Right ventricle myocardium inferior (tissue), 1 donor: ENCODE results near the gene PACSIN2. TPM values are rescaled to one million over a fixed set of nuclear protein-coding genes. Genes with fewer than 3 reads are reported as not detected.
"Not testable (repeated sequence)": the region's sequence is repeated elsewhere in the genome, so short reads cannot be mapped to it uniquely, and the experiment has no call there.

ENCODE experiments used
- ATAC-seq: fragments of 200-7000 bp; cut with Tn5 transposase; one replicate; pipeline ENCODE4 v1.9.1; 2020; ENCODE audit warnings: mild to moderate bottlenecking, moderate library complexity
- DNase-seq: peaks from one replicate; pipeline ENCODE4 v3.0.0; 2021; ENCODE audit errors: missing footprints
- intact Hi-C: fragments of 100-400 bp; cut with DNase I; formaldehyde crosslinking; loops from one replicate; pipeline ENCODE4 v1.11.0; 2022
- total RNA-seq: library from RNA; stranded (reverse); fragmentation: NEBNext Ultra II Directional; extraction: Animal tissue kit (Norgen Biotek cat#: 25700); gene quantifications from one replicate; pipeline ENCODE4 v1.2.1, GENCODE V29; 2021
- donor health status: DM: no; HTN: yes; CAD: no; lungs with severe emphysema.

Gene PACSIN2
- total RNA-seq, 1 donor from 2014 or later, result 64.9 TPM

- DNase-seq (no peak), ATAC-seq (no peak)
- intact Hi-C loops, result no loop called here
Observed at GRCh38 chr22:42925598-42925997, 89.4 kb downstream of the PACSIN2 start.

GRCh38 chr22:42925031-42925430 lies 89.9 kb downstream of the PACSIN2 start:
- intact Hi-C loops, ATAC-seq, DNase-seq: not testable (repeated sequence)

GRCh38 chr22:42924436-42924835 lies 90.5 kb downstream of the PACSIN2 start:
- no peak for ATAC-seq
- DNase-seq, result no peak
- intact Hi-C loops, result no loop called here

- intact Hi-C loops, result no loop called here
- no peak for DNase-seq
Observed at GRCh38 chr22:42922374-42923191, 92.4 kb downstream of the PACSIN2 start.

DNA sequence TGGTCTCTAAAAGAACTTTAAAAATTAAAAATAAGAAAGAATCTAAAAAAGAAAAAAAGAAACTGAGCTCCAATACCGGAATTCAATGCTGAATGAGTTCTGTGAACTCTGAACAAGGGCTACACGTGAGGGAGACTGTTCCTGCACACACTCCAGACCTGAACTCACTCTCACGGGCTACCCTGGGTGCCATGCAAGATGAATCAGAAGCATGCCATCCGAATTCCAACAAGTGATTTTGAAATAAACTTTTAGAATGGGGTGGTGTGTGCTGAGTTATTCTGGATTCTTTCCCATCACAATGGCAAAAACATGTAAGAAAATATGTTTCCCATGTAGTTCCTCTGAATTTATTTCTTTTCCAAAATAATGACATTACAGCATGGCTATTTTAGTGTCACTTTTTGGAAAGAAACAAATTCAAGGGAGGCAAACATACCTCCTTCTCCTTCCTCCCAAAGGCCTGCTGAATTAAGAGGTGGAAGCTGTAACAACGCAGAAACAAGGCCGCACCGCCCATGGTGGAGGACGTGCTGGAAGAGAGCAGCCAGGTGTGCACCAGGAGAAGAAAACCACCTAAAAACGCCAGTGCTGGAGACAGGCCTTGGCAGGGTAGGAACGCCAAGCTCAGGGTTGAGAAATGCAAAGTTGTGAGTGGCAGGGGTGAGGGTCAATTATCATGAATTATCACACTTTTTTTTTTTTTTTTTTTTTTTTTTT lies 94.7 kb downstream of the PACSIN2 start:
- ATAC-seq (no peak), DNase-seq (no peak)
- intact Hi-C loops, result no loop called here

More at GRCh38 chr22:42922374-42923191, 92.4 kb downstream of the PACSIN2 start:
- peak; percentile 17 for ATAC-seq

- DNase-seq, result no peak
- no peak for ATAC-seq
- intact Hi-C loops, result loop anchor here (5.0 kb wide), 1 partner anchor 38 kb away; no protein-coding TSS in a partner anchor
Observed at GRCh38 chr22:42919199-42919598, 95.8 kb downstream of the PACSIN2 start.

- no peak for DNase-seq
- intact Hi-C loops, result loop anchor here (5.0 kb wide), 1 partner anchor 39 kb away; no protein-coding TSS in a partner anchor
- no peak for ATAC-seq
Observed at GRCh38 chr22:42918500-42918899, 96.4 kb downstream of the PACSIN2 start.

- intact Hi-C loops, result loop anchor here (5.0 kb wide), 1 partner anchor 40 kb away; no protein-coding TSS in a partner anchor
- DNase-seq, ATAC-seq: not testable (repeated sequence)
Observed at GRCh38 chr22:42917358-42917757, 97.6 kb downstream of the PACSIN2 start.

- DNase-seq (no peak), ATAC-seq (no peak)
- intact Hi-C loops, result loop anchor here (5.0 kb wide), 1 partner anchor 41 kb away; no protein-coding TSS in a partner anchor
Observed at GRCh38 chr22:42915980-42916765, 98.8 kb downstream of the PACSIN2 start.

DNA sequence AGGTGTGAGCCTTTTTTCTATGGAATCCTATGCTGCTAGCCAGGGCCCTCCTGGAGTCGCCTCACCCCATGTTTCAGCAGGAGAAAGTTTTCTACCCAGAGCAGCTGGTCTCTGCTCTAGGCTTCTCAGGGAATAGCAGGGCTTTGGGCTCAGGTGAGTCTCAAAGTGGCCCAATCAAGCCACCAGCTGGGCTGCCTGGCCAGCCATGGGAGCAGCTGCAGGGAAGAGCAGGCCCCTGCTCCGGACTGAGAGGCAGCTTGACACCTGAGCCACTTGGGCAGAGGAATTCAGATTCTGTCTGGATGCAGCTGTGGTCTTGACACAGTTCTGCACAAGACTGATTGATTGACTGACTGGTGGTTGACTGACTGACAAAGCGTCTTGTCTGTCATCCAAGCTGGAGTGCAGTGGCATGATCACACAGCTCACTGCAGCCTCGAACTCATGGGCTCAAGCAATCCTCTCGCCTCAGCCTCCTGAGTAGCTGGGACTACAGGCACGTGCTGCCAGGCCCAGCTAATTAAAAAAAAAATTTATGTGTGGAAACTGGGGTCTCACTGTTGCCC lies 100.4 kb downstream of the PACSIN2 start:
- no peak for DNase-seq
- ATAC-seq, result no peak
- intact Hi-C loops, result loop anchor here (5.0 kb wide), 1 partner anchor 43 kb away; no protein-coding TSS in a partner anchor

DNA sequence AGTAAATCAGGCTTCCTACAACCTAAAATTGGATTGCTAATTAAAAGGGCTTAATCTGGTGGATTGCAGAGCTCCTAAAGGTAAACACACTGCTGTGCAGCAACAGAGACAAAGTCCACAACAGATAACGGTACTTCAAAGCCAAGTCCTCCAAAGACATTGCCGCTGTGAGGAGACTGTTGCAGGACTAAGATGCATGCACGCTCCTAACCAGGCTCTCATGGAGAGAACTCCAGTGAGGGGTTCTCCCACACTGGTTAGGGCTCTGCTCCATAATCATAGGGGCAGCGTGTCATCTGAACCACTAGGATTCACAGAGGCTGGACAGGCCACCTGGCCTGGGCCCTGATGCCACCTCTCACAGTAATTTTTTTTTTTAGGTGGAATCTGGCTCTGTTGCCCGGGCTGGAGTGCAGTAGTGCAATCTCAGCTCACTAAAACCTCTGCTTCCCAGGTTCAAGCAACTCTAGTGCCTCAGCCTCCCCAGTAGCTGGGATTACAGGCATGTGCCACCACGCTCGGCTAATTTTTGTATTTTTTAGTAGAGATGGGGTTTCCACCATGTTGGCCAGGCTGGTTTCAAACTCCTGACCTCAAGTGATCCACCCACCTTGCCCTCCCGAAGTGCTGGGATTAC lies 101.0 kb downstream of the PACSIN2 start:
- DNase-seq (no peak), ATAC-seq (no peak)
- intact Hi-C loops, result no loop called here

GRCh38 chr22:42912059-42912458 lies 102.9 kb downstream of the PACSIN2 start:
- ATAC-seq (no peak), DNase-seq (no peak)
- intact Hi-C loops, result no loop called here

DNA sequence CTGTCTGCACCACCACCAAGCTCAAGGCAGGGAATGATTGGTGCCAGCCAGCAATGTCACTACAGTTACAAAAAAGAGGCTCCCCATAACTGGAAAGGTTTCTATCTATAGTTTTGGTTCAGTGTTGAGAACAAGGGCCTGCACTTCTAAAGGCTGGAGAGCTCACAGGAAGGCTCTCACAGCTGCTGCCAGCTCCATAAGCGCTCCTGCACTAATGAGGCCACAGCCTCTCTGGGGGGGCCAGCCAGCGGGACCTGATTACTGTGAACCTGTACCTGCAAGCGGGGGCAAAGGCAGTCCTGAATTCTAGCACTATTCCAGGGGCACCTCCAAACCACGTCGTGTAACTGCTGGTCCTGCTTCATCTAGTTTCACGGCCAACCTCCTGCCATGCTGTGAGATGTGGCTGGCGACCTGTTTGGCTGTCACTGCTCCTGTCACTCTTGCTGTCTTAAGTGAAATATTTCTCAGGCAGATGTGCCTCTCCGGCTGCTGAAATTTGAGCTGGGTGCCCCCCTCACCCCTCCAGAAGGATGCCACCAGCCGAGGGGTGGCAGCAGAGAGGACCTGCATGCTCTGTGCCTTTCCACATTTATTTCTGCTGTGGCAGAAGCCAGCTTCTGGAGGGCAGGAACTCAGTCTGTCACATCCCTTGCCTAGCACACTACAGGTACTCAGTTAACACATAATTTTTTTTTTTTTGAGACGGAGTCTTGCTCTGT lies 104.6 kb downstream of the PACSIN2 start:
- intact Hi-C loops, result no loop called here
- peak; percentile 35 for ATAC-seq
- DNase-seq, result no peak

DNA sequence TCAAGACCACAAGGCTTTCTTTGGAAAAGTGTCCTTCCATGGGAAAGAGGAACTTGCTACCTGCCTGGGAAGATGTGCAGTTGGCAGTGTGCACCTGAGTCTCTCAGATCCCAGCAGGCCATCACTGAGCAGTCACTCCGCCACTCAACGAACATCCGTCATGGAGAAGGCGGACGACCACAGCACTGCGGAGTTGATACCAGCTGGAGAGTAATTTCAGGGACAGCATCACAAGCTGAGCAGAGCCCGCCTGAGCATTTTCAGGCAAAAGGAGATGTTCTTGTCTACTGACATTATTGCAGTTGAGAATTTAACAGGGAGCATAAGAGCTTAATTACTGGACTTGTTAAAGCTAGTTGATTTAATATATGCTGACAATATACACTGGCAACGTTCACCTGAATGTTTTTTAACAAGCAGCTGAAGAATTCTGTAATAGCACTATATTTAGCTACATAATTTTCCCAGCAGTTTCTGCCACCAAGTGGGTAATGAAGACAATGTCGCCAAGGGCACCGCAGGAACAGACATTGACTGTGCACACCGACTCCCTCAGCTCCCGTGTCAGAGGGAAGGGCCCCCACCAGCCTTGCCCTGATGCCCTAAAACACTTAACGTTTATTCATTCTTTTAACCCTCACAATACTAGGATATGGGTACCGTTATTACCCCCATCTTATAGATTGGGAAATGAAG lies 105.4 kb downstream of the PACSIN2 start:
- no peak for ATAC-seq
- no peak for DNase-seq
- intact Hi-C loops, result loop anchor here (5.0 kb wide), 1 partner anchor 98 kb away; no protein-coding TSS in a partner anchor

- DNase-seq, result no peak
- no peak for ATAC-seq
- intact Hi-C loops, result loop anchor here (5.0 kb wide), 1 partner anchor 99 kb away; no protein-coding TSS in a partner anchor
Observed at GRCh38 chr22:42908374-42908746, 106.6 kb downstream of the PACSIN2 start.

DNA sequence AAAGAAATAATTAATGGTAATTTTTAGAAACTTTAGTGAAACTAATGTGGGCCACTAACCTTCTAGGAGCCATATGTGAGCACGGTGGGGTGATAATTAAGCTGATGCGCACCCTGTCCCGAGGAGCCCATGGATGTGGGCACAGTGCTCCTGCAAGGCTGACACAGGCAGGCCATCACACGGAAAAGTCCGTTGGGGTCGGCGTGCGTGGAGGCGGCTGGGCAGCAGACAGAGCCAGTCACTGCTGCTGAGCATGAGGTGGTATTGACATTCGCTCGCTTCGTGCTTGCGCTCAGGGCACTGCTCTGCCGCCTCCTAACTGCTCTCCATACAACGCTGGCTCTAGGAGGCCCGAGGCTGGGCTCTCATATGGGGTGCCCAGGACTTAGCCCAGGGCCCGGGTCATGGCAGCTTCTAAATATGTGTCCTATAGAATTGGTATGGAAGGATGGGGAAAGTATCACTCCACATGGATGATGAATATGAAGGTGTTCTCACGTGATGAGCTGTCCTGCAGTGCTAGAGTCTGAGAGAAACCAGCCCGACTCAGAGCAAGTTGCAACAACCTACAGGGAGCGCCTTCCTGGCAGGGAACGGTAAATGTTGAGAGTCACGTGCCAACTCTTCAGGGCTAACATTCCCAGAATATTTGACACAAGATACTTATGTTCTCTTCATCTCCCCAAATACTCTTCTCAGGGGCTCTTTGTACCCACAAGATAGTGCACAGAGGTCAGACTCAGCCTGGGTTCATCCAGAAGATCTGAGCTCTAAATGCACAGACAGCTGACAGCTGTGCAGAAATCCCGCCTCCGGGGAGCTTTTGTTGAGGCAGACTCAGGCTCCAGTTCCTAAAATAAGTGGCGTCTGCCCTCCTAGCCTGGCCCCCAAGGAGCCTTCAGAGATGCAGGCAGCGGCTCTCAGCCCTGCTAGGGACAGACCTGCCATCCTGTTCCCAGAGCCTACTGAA lies 107.3 kb downstream of the PACSIN2 start:
- intact Hi-C loops, result loop anchor here (2.0 to 5.0 kb wide), 2 partner anchors 23 to 100 kb away; no protein-coding TSS in a partner anchor
- no peak for DNase-seq
- no peak for ATAC-seq
